Nephron progenitor cell (in vitro differentiated cells): ENCODE measurements around the gene FETUB.

Experiments
- DNase-seq: peaks from one replicate; pipeline ENCODE4 v3.0.0; 2021
- H3K27ac Mint-ChIP-seq: 2 replicates; pipeline ENCODE4 v1.8.0; 2021; ENCODE audit warnings: mild to moderate bottlenecking, moderate library complexity, mixed read lengths
- H3K27me3 Mint-ChIP-seq: 2 replicates; pipeline ENCODE4 v1.8.0; 2021; ENCODE audit warnings: mild to moderate bottlenecking, low read depth, mixed read lengths; ENCODE audit not compliant: poor library complexity
- H3K36me3 Mint-ChIP-seq: 2 replicates; pipeline ENCODE4 v1.8.0; 2021; ENCODE audit warnings: low read depth, mixed read lengths
- H3K4me1 Mint-ChIP-seq: 2 replicates; pipeline ENCODE4 v1.8.0; 2021; ENCODE audit warnings: mixed read lengths
- H3K4me3 Mint-ChIP-seq: 2 replicates; pipeline ENCODE4 v1.8.0; 2021; ENCODE audit warnings: mild to moderate bottlenecking, moderate library complexity, mixed read lengths
- H3K9me3 Mint-ChIP-seq: 2 replicates; pipeline ENCODE4 v1.8.0; 2021; ENCODE audit warnings: mild to moderate bottlenecking, moderate library complexity, mixed read lengths
- TF ChIP-seq, protein P1 (sequence below): fragments of 200-600 bp; sonication (generic); IDR thresholded peaks from 2 replicates; pipeline ENCODE4 v1.5.0; 2021; ENCODE audit warnings: antibody characterized with exemption

Gene FETUB

DNA sequence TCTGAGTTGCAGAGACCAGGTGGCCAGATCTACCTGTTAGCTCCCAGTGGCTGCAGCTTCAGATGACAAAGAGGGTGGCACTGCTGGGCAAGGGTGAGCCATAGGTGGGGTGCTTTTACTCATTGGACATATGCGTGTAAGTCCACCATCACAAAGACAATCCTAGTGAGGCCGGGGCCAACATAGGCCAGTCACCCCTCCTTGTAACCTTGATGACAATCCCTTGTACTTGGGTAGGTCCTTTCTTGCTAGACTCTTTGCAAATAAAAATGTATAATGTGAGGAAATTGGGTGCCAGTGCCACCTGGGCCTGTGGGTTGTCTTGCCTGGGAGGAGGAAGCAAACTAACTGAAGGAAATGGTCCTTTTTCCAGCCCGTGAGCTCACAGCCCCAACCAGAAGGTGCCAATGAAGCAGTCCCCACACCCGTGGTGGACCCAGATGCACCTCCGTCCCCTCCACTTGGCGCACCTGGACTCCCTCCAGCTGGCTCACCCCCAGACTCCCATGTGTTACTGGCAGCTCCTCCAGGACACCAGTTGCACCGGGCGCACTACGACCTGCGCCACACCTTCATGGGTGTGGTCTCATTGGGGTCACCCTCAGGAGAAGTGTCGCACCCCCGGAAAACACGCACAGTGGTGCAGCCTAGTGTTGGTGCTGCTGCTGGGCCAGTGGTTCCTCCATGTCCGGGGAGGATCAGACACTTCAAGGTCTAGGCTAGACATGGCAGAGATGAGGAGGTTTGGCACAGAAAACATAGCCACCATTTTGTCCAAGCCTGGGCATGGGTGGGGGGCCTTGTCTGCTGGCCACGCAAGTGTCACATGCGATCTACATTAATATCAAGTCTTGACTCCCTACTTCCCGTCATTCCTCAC, 19.7 kb upstream of the FETUB start:
- H3K9me3 Mint-ChIP-seq = no peaks in the 10 kb centered on the region
- TF ChIP-seq, protein P1, sequence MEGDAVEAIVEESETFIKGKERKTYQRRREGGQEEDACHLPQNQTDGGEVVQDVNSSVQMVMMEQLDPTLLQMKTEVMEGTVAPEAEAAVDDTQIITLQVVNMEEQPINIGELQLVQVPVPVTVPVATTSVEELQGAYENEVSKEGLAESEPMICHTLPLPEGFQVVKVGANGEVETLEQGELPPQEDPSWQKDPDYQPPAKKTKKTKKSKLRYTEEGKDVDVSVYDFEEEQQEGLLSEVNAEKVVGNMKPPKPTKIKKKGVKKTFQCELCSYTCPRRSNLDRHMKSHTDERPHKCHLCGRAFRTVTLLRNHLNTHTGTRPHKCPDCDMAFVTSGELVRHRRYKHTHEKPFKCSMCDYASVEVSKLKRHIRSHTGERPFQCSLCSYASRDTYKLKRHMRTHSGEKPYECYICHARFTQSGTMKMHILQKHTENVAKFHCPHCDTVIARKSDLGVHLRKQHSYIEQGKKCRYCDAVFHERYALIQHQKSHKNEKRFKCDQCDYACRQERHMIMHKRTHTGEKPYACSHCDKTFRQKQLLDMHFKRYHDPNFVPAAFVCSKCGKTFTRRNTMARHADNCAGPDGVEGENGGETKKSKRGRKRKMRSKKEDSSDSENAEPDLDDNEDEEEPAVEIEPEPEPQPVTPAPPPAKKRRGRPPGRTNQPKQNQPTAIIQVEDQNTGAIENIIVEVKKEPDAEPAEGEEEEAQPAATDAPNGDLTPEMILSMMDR = no peak
- peaks cover 37% of the 10 kb centered on the region for H3K27me3 Mint-ChIP-seq
- H3K4me3 Mint-ChIP-seq = no peak overlapping the region
- no peak overlapping the region for H3K27ac Mint-ChIP-seq
- H3K36me3 Mint-ChIP-seq = no peaks in the 10 kb centered on the region
- no peaks in the 10 kb centered on the region for H3K4me1 Mint-ChIP-seq
- no peak for DNase-seq

DNA sequence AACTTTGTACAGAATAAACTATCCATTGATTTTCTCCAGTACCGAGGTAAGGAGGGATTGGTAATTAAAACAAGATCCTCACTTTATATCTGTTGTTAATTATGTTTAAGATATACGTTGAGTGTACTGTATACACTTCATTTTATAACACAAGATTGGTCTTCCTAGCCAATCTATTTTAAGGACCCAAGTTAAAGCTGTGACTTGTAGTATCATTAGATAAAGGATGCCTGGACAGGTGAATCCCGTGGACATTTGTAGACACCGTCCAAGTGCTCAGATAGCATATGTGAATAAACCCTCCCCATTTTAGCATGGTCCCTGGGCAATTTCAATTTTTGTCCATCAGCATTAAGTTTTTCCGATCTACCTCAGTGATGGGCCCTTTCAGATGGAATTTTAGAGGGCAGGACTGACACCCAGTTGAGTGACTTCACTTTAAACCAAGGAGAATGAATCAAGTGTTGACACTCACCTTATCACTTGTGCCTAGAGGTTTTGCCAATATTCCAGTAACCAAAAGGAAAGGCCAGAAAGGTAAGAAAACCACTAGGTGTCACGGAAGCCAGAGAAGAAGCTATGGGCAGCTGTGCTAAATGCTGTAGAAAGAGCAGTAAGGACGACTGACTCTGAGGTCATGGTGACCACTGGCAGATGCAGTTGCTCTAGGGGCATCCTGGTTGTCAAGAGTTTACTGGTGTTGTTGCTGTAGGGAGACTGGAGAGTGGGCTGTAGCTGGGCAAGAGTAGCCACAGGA, 18.1 kb upstream of the FETUB start:
- no peak for DNase-seq
- peaks cover 24% of the 10 kb centered on the region for H3K27me3 Mint-ChIP-seq
- no peak overlapping the region for H3K27ac Mint-ChIP-seq
- no peaks in the 10 kb centered on the region for H3K9me3 Mint-ChIP-seq
- TF ChIP-seq, protein P1 = no peak
- no peaks in the 10 kb centered on the region for H3K36me3 Mint-ChIP-seq
- no peaks in the 10 kb centered on the region for H3K4me1 Mint-ChIP-seq
- no peak overlapping the region for H3K4me3 Mint-ChIP-seq

DNA sequence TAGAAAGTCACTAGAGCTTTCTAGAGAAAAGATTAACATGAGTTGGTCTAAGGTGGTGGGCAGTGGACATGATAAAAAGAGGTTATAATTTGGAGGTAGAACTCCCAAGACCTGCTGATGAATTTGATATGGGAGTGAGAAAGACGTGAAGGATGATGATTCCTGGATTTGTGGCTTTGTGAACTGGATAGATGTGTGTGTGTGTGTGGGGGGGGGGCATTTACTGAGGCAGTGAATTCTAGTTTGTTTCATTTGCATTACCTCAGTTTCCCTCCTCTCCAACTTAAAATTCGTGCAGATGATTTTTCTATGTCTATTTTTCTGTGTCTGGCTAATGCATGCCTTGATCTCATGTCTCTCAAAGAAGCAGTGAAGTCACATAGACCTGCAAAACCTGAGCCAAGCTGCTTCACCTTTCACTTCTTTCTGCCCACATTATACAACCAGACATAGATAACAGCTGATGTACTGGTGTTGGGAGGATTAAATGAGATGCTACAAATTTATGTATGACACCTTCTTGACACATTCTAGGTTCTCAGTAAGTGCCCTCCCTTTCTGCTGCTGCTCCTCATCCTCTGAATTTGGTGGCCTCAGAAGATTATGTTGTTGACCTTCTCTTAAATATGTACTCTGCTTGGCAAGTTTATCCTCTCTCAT, 17.4 kb upstream of the FETUB start:
- Mint-ChIP-seq H3K4me1 (no peaks in the 10 kb centered on the region), H3K9me3 (no peaks in the 10 kb centered on the region), H3K36me3 (no peaks in the 10 kb centered on the region), H3K27ac (no peak overlapping the region), H3K27me3 (peaks cover 17% of the 10 kb centered on the region), H3K4me3 (no peak overlapping the region)
- TF ChIP-seq, protein P1 = no peak
- no peak for DNase-seq

DNA sequence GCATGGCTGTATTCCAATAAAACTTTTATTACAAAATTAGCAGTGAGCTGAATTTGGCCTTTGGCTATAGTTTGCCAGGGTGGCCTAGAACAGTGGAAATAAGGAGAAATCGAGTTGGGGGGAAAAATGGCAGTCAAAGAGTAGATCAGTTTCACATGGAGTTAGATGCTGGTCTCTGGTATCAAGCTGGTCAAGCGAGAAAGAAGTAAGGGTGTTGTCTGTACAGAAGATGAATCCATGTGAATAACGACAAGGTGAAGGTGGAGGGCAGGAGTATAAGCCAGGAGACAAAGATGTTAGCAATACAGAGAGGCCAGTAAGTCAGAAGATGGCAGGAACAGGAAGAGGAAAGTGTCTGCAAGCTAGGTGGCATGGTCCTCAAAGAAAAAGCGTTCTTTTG, 15.6 kb upstream of the FETUB start:
- Mint-ChIP-seq H3K9me3 (no peaks in the 10 kb centered on the region), H3K36me3 (no peaks in the 10 kb centered on the region), H3K4me3 (no peak overlapping the region), H3K4me1 (no peaks in the 10 kb centered on the region), H3K27ac (no peak overlapping the region), H3K27me3 (peaks cover 9% of the 10 kb centered on the region)
- DNase-seq = no peak
- TF ChIP-seq, protein P1 = no peak

DNA sequence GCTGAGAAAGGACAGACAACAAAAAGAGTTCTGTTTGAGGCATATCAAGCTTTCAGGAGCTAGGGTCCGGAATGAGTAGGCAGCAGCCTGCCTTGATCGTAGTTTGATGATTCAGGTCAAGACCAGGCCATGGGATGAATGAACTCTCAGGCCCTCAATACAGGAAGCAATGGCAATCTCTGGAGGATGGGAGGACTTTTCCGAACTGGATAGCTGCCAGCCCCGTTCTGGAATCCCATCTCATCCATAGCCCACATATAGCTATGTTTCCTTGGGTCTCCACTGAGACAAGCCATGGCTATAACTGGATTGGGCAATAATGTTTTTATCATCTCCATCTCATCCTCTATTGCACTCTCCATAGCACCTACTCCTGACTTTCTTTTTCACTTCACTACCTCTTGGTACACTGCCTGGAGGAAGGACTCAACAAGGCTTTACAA, 14.6 kb upstream of the FETUB start:
- no peaks in the 10 kb centered on the region for H3K9me3 Mint-ChIP-seq
- peaks cover 9% of the 10 kb centered on the region for H3K27me3 Mint-ChIP-seq
- H3K36me3 Mint-ChIP-seq = no peaks in the 10 kb centered on the region
- no peak overlapping the region for H3K4me3 Mint-ChIP-seq
- TF ChIP-seq, protein P1 = no peak
- H3K27ac Mint-ChIP-seq = no peak overlapping the region
- H3K4me1 Mint-ChIP-seq = no peaks in the 10 kb centered on the region
- DNase-seq = no peak
